ENCODE results near the gene VDAC1. TPM values are rescaled to one million over a fixed set of nuclear protein-coding genes. Genes with fewer than 3 reads are reported as not detected.

The VDAC1 gene
- total and polyA plus RNA-seq, 2 donors from 2014 or later: 148 to 285 TPM

DNA sequence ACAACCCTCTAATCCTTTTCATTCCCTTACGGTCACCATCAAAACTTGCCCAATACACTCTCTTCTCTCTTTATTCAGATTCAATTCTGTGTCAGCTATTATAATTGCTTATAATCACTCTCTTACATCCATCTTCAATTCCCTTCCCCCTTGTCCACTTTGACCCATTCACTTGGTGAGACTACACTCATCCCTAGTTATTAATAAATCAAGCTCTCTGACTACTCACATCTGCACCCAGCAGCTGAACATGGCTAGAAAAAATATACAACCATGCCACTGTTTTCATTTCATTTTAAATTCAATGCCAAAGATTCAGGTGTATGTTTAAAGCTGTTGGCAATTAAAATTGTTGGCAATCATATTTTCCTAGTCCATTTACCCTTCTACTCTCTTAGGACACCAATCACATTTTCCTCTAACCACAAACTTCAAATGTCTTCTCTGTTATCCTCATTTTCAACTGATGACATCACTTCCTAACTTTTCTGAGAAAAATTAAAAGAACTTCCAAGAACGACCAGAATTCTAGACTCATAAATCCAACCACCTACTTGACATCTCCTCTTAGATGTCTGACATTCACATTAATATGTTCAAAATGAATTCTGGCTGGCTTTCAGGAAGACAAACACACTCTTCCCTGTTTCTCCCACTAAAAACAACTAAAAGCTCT is 41.8 kb downstream of the VDAC1 start:
- DNase-seq (no peak), FAIRE-seq (no peak)
- Histone ChIP-seq H3K27ac (ENCODE audit: low read depth in 2 of 2, low read length in 2 of 2) (peak overlapping the region in 1 of 2 donors; percentile 51), H3K9me3 (ENCODE audit: control insufficient read depth in 2 of 3, insufficient read depth in 1 of 3, low read length in 3 of 3) (no peaks in the 10 kb centered on the region), H3K36me3 (ENCODE audit: control insufficient read depth in 2 of 3, insufficient read depth in 3 of 3, low read length in 3 of 3) (peaks cover 0 to under 1% (median 0%) of the 10 kb centered on the region in 3 donors), H3K4me3 (ENCODE audit: low read length in 3 of 3) (peak overlapping the region in 1 of 3 donors; percentile 6), H3K27me3 (ENCODE audit: control insufficient read depth, insufficient read depth, low read length) (no peaks in the 10 kb centered on the region), H3K9ac (ENCODE audit: low read length in 3 of 3) (no peak overlapping the region), H3K4me1 (ENCODE audit: control insufficient read depth in 2 of 3, insufficient read depth in 2 of 3, low read depth in 1 of 3, low read length in 3 of 3) (peaks cover 0 to 18% (median 4%) of the 10 kb centered on the region in 3 donors)
- intact Hi-C loops (cut with DNase I): no loop called here
- TF ChIP-seq, protein P1, sequence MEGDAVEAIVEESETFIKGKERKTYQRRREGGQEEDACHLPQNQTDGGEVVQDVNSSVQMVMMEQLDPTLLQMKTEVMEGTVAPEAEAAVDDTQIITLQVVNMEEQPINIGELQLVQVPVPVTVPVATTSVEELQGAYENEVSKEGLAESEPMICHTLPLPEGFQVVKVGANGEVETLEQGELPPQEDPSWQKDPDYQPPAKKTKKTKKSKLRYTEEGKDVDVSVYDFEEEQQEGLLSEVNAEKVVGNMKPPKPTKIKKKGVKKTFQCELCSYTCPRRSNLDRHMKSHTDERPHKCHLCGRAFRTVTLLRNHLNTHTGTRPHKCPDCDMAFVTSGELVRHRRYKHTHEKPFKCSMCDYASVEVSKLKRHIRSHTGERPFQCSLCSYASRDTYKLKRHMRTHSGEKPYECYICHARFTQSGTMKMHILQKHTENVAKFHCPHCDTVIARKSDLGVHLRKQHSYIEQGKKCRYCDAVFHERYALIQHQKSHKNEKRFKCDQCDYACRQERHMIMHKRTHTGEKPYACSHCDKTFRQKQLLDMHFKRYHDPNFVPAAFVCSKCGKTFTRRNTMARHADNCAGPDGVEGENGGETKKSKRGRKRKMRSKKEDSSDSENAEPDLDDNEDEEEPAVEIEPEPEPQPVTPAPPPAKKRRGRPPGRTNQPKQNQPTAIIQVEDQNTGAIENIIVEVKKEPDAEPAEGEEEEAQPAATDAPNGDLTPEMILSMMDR (IDR thresholded peaks at IDR 0.05; ENCODE audit: borderline replicate concordance, extremely low read depth, insufficient read depth): no peak

DNA sequence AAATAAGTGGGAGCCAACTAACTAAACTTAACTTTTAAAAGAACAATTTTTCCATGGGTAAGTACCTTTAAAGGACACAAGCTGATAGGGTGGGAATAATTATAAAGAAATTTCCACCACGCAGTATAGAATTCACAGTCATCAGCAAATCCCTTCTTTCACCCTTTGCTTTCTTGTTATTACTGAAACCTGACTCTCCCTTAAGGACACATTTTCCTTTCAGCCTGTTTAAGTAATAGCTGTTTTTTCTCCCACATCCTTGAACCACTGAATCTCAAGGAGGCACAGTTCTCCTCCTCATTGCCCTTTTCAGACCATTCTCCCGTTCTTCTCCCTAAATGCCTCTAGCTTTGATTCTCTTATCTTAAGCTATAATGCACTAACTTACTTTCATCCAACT is 42.6 kb downstream of the VDAC1 start:
- no peaks in the 10 kb centered on the region for H3K9me3 ChIP-seq (ENCODE audit: control insufficient read depth in 2 of 3, insufficient read depth in 1 of 3, low read length in 3 of 3)
- no peak for FAIRE-seq
- DNase-seq: peak in 1 of 5 donors; percentile 32
- peaks cover 0 to 4% (median 3%) of the 10 kb centered on the region in 3 donors for H3K36me3 ChIP-seq (ENCODE audit: control insufficient read depth in 2 of 3, insufficient read depth in 3 of 3, low read length in 3 of 3)
- intact Hi-C loops (cut with DNase I): no loop called here
- H3K9ac ChIP-seq (ENCODE audit: low read length in 3 of 3): peak overlapping the region in 1 of 3 donors; percentile 13
- no peaks in the 10 kb centered on the region for H3K27me3 ChIP-seq (ENCODE audit: control insufficient read depth, insufficient read depth, low read length)
- H3K27ac ChIP-seq (ENCODE audit: low read depth in 2 of 2, low read length in 2 of 2): no peak overlapping the region
- H3K4me1 ChIP-seq (ENCODE audit: control insufficient read depth in 2 of 3, insufficient read depth in 2 of 3, low read depth in 1 of 3, low read length in 3 of 3): peaks cover 0 to 13% (median 4%) of the 10 kb centered on the region in 3 donors
- H3K4me3 ChIP-seq (ENCODE audit: low read length in 3 of 3): peak overlapping the region in 1 of 3 donors; percentile 6
- TF ChIP-seq, protein P1 (IDR thresholded peaks at IDR 0.05; ENCODE audit: borderline replicate concordance, extremely low read depth, insufficient read depth): no peak

DNA sequence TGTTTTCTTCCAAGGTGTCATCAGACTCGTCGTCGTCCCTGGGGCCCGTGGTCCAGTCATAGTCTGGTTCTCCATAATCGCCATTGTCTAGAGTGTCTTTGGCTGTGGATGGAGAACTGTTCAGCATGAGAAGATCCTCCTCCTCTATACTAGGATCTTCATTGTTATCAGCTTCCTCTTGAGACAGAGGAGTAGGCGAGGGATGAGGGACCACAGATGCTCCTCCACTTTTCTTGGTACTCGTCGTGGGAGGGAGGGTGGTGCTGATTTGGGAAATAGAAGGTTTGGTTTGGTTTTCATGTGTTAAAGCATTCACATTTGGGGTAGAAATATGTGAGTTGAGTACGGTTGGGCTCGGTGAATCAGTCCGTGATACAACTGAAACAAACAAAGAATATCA is 45.1 kb downstream of the VDAC1 start:
- peaks cover 0 to 16% (median 2%) of the 10 kb centered on the region in 3 donors for H3K4me1 ChIP-seq (ENCODE audit: control insufficient read depth in 2 of 3, insufficient read depth in 2 of 3, low read depth in 1 of 3, low read length in 3 of 3)
- no peak overlapping the region for H3K4me3 ChIP-seq (ENCODE audit: low read length in 3 of 3)
- H3K36me3 ChIP-seq (ENCODE audit: control insufficient read depth in 2 of 3, insufficient read depth in 3 of 3, low read length in 3 of 3): peaks cover 4 to 9% (median 8%) of the 10 kb centered on the region in 3 donors
- FAIRE-seq (no peak), DNase-seq (no peak)
- H3K27ac ChIP-seq (ENCODE audit: low read depth in 2 of 2, low read length in 2 of 2): no peak overlapping the region
- H3K27me3 ChIP-seq (ENCODE audit: control insufficient read depth, insufficient read depth, low read length): no peaks in the 10 kb centered on the region
- no peaks in the 10 kb centered on the region for H3K9me3 ChIP-seq (ENCODE audit: control insufficient read depth in 2 of 3, insufficient read depth in 1 of 3, low read length in 3 of 3)
- no peak overlapping the region for H3K9ac ChIP-seq (ENCODE audit: low read length in 3 of 3)
- TF ChIP-seq, protein P1 (IDR thresholded peaks at IDR 0.05; ENCODE audit: borderline replicate concordance, extremely low read depth, insufficient read depth): no peak
- intact Hi-C loops (cut with DNase I): no loop called here
